Heart left ventricle (tissue), 16 donors: ENCODE measurements around the gene IRS2. TPM values are rescaled to one million over a fixed set of nuclear protein-coding genes. Genes with fewer than 3 reads are reported as not detected.

ENCODE experiments used
- ATAC-seq, 4 donors: fragments of 200-7000 bp; cut with Tn5 transposase; one replicate each; pipeline ENCODE4 v1.9.1; 2020 to 2022; ENCODE audit warnings: moderate library complexity in 4 of 4, mild to moderate bottlenecking in 3 of 4, moderate number of reproducible peaks in 1 of 4
- DNase-seq, 5 donors: peaks; one replicate each; pipeline ENCODE4 v3.0.0-alpha.2; 2020
- H3K27ac ChIP-seq, 12 donors: fragments of 200-600 bp; sonication (generic) in 4 of 12; one replicate each; pipeline versions ENCODE4 v1.5.0 to v1.8.0; 2016 to 2022; ENCODE audit warnings: mild to moderate bottlenecking in 2 of 12
- H3K27me3 ChIP-seq, 9 donors: fragments of 200-600 bp; sonication (generic) in 2 of 9; one replicate each; pipeline versions ENCODE4 v1.5.1 to v1.8.0; 2016 to 2022; ENCODE audit warnings: mild to moderate bottlenecking in 3 of 9
- H3K36me3 ChIP-seq, 9 donors: fragments of 200-600 bp; sonication (generic) in 2 of 9; one replicate each; pipeline versions ENCODE4 v1.5.0 to v1.8.0; 2018 to 2022; ENCODE audit warnings: mild to moderate bottlenecking in 2 of 9
- H3K4me1 ChIP-seq, 12 donors: fragments of 200-600 bp; sonication (generic) in 4 of 12; one replicate each; pipeline versions ENCODE4 v1.5.0 to v1.8.0; 2016 to 2022; ENCODE audit warnings: mild to moderate bottlenecking in 3 of 12
- H3K4me3 ChIP-seq, 12 donors: fragments of 200-600 bp; sonication (generic) in 4 of 12; one replicate each; pipeline versions ENCODE4 v1.5.0 to v1.8.0; 2017 to 2022; ENCODE audit warnings: mild to moderate bottlenecking in 9 of 12, moderate library complexity in 4 of 12
- H3K9me3 ChIP-seq, 12 donors: fragments of 200-600 bp; sonication (generic) in 4 of 12; one replicate each; pipeline versions ENCODE4 v1.5.0 to v1.8.0; 2016 to 2022; ENCODE audit warnings: mild to moderate bottlenecking in 1 of 12
- CTCF ChIP-seq, 12 donors: fragments of 200-600 bp; sonication (generic) in 4 of 12; IDR thresholded peaks; one replicate each; pipeline versions ENCODE4 v1.5.0 to v1.8.0; 2018 to 2022; ENCODE audit warnings: antibody characterized with exemption in 12 of 12, mild to moderate bottlenecking in 5 of 12
- POLR2A ChIP-seq, 2 donors: fragments of 450-650 bp; IDR thresholded peaks; one replicate each; pipeline ENCODE4 v1.6.1; 2017; ENCODE audit warnings: antibody characterized with exemption in 2 of 2, mild to moderate bottlenecking in 2 of 2, moderate library complexity in 2 of 2
- WGBS, 4 donors: extraction: QIAGEN DNeasy Blood & Tissue Kit in 2 of 4; methylation state at CpG; one replicate each; pipeline versions ENCODE4 v1.1.5 to v1.1.7; 2013 to 2018; 5-methylcytosine and 5-hydroxymethylcytosine counted together
- intact Hi-C, 10 donors: fragments of 100-400 bp; cut with DNase I; formaldehyde crosslinking; loops; one replicate each; pipeline versions ENCODE4 v1.11.1 to v1.14.2; 2022
- long read RNA-seq, 3 donors: library from polyadenylated mRNA; unstranded; transcript quantifications; one replicate each; pipeline ENCODE4 v2.0.0, GENCODE V29; 2020 to 2021
- polyA plus RNA-seq, 2 donors: library from polyadenylated mRNA; stranded (reverse); fragments of 200-250 nt; gene quantifications; one replicate each; pipeline ENCODE4 v1.2.3, GENCODE V29; 2013
- total RNA-seq, 9 donors: library from RNA; depleted of rRNA in 2 of 9; stranded (reverse); fragments of >200 nt in 2 of 9; fragmentation: NEBNext Ultra II Directional in 3 of 9; extraction: Animal tissue kit (Norgen Biotek cat#: 25700) in 3 of 9; gene quantifications; one replicate each; pipeline versions ENCODE4 v1.1.0 to v1.2.4, GENCODE V29; 2016 to 2023
- donor health status: ischemic (EF 13 %, LVEDD 7.1; RV severe dilation, severe dysfunction).
- donor health status: healthy with polysubstance abuse.
- donor health status: DM: no; HTN: yes; CAD: no.
- donor health status: DM: no; HTN: no; CAD: no.
- donor health status: ischemic (EF 25% LVEDD 6.9; RV normal size, moderate dysfunction).
- donor health status: ischemic (EF 25% LVEDD 5.7; RV mildly dilated, moderate dysfunction).
- donor health status: healthy.
- donor health status: DM: yes; HTN: yes; CAD: no.
- donor health status: ischemic (EF 35%, LVEDD 5.7; RV mildly dilated, moderate dysfunction).
- donor health status: nonischemic (EF 11% LVEDD 7.7; RV severe dilation, severe dysfunction).
- donor health status: DM: yes; HTN: yes; CAD: no.
- donor health status: PGD.
- donor health status: ischemic (EF 29% LVEDD 5.4; RV normal size, mild dysfunction).
- donor health status: nonischemic (EF 23%, LVEDD 6.1; RV moderate dilation, normal function).

Gene IRS2
- total RNA-seq: 10 to 100 TPM in 7 of 9 donors, 1 to 10 TPM in 2; 6.5 to 54.9 (median 14.4) TPM
- polyA plus RNA-seq: 10 to 100 TPM in 1 of 2 donors, 1 to 10 TPM in 1; 3.4 to 42.9 TPM
- long read RNA-seq, donor 1, full-length matches to known transcripts: 1 of 9 reads
- long read RNA-seq, donor 1, partial matches to known transcripts: 0 of 9 reads
- long read RNA-seq, donor 1, other reads (novel, unspliced or antisense): 8 of 9 reads
- long read RNA-seq, donor 2, full-length matches to known transcripts: 4 of 14 reads
- long read RNA-seq, donor 2, partial matches to known transcripts: 0 of 14 reads
- long read RNA-seq, donor 2, other reads (novel, unspliced or antisense): 10 of 14 reads
- long read RNA-seq, donor 3, full-length matches to known transcripts: 3 of 10 reads
- long read RNA-seq, donor 3, partial matches to known transcripts: 0 of 10 reads
- long read RNA-seq, donor 3, other reads (novel, unspliced or antisense): 7 of 10 reads

GRCh38 chr13:109786457-109787134 lies at the start of gene IRS2:
TSS of gene IRS2 (minus strand) at chr13:109786583. CDS start at chr13:109786053, 530 bp downstream.
- peaks cover 0 to 51% (median 23%) of the 10 kb centered on the region in 12 donors for H3K4me1 ChIP-seq
- H3K27ac ChIP-seq: peak within 1 kb of the TSS; percentile 74 to 97 (median 91)
- peak; percentile 78 to 93 (median 87) for ATAC-seq
- intact Hi-C loops: loop anchor here (2.0 to 10.0 kb wide), 14 partner anchors 81 to 824 kb away; no protein-coding TSS in a partner anchor
- H3K9me3 ChIP-seq: no peaks in the 10 kb centered on the region
- peak within 1 kb of the TSS; percentile 64 to 95 (median 80) for H3K4me3 ChIP-seq
- H3K36me3 ChIP-seq: peaks cover 0 to 24% (median 20%) of the 10 kb centered on the region in 9 donors
- 0 to 1% (median 1%) methylated on average over 48 to 98 of the region's 98 CpGs for WGBS, 4 donors
- H3K27me3 ChIP-seq: peaks cover 0 to 7% (median 0%) of the 10 kb centered on the region in 9 donors
- peak; percentile 91 to 95 (median 93) for DNase-seq
- TF ChIP-seq CTCF (IDR thresholded peaks at IDR 0.05): no peak
- peak; percentile 87 to 97 for TF ChIP-seq POLR2A (IDR thresholded peaks at IDR 0.05)

GRCh38 chr13:109834973-109835720 lies 48.8 kb upstream of the IRS2 start:
- intact Hi-C loops: no loop called here
- 72 to 81% (median 76%) methylated on average over 16 of the region's 16 CpGs for WGBS, 4 donors
- Histone ChIP-seq H3K4me1 (peaks cover 0 to 1% (median 0%) of the 10 kb centered on the region in 12 donors), H3K27ac (no peak overlapping the region), H3K9me3 (peaks cover 0 to 4% (median 0%) of the 10 kb centered on the region in 12 donors), H3K36me3 (no peaks in the 10 kb centered on the region), H3K4me3 (no peak overlapping the region), H3K27me3 (peaks cover 0 to 6% (median 0%) of the 10 kb centered on the region in 9 donors)
- DNase-seq: no peak
- ATAC-seq: no peak
- TF ChIP-seq CTCF (IDR thresholded peaks at IDR 0.05) (no peak), POLR2A (IDR thresholded peaks at IDR 0.05) (no peak)

DNA sequence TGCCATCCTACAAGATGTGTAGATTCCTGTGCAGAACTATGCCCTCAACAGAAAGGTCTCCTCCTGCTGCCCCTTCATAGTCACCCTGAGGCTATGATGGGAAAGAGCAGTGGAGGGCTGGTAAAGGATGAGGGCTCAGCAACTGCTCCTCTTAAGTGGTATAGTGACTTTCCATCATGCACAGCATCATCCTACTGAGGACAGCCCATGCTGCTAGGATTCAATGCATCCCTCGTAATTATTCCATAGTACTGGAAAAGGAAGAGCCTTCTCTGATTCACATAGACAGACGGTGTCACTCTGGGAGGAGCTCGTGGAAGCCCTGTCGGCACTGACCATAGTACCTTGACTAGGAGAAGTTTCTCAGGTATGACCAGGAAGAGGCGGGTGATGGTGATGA lies 47.6 kb upstream of the IRS2 start:
- no peaks in the 10 kb centered on the region for H3K36me3 ChIP-seq
- intact Hi-C loops: no loop called here
- WGBS, 4 donors: 88 to 94% (median 90%) methylated on average over 5 of the region's 5 CpGs

More for the DNA sequence above, 47.6 kb upstream of the IRS2 start:
- Histone ChIP-seq H3K4me1 (no peaks in the 10 kb centered on the region), H3K27ac (no peak overlapping the region), H3K27me3 (peaks cover 0 to 6% (median 0%) of the 10 kb centered on the region in 9 donors), H3K4me3 (no peak overlapping the region), H3K9me3 (peaks cover 0 to 4% (median 0%) of the 10 kb centered on the region in 12 donors)
- DNase-seq (no peak), ATAC-seq (no peak)
- no peak for TF ChIP-seq CTCF (IDR thresholded peaks at IDR 0.05)
- no peak for TF ChIP-seq POLR2A (IDR thresholded peaks at IDR 0.05)
